Measurements from ENCODE around the gene SNRPD2.

GRCh38 chr19:45705710-45706415 lies 14.1 kb upstream of the SNRPD2 start:
- TF ChIP-seq CTCF (IDR thresholded peaks at IDR 0.05) = no peak
- TF ChIP-seq EP300 (IDR thresholded peaks at IDR 0.05) = no peak
- TF ChIP-seq POLR2A (IDR thresholded peaks at IDR 0.05) = no peak
- TF ChIP-seq POLR2AphosphoS5 (IDR thresholded peaks at IDR 0.05) = no peak

Data from gastroesophageal sphincter (tissue), 3 donors.